Brain pericyte (primary cell): ENCODE results near the gene PIAS4.

ENCODE experiments used
- DNase-seq: peaks from one replicate; pipeline ENCODE4 v3.0.0-alpha.2; 2012; ENCODE audit warnings: low read depth, low spot score

PIAS4 gene

DNA sequence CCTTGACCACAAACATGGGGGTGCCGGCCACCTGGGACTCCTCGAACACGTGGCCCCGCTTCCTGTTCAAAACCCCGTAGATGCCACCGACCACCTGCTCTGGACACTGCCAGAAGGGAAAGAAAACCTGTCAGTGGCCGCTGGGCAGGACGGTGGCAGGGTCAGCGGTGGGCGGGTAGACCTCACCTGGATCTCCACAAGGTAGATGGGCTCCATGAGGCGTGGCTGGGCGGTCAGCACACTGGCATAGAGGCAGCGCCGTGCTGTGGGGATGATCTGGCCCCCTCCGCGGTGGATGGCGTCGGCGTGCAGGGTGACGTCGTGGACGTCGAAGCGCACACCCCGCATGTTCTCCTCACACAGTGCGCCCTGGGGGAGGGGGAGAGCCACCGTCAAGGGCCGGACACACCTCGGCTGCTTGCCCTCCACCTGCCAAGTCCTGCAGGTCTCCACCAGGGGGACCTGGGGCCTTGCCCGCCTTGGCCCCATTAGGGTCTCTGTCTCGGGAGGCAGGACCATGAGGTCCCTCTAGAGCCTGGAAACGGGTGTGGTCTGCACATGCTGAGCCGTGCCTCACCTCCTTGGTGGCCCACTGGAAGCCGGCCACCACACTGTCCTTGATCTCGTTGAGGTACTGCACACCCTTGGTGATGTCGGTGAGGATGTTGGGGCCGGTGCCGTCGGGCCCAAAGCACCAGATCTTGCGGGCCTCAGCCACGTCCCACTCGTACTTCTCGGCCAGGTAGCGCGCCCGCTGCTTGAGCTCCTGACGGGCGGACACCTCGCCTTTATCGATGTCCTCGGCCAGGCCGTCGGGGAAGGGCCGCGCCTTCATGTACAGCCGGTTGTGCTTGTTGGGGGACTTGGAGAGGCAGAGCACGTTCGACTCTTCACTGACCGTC lies 30.0 kb upstream of the PIAS4 start:
- no peak for DNase-seq

DNA sequence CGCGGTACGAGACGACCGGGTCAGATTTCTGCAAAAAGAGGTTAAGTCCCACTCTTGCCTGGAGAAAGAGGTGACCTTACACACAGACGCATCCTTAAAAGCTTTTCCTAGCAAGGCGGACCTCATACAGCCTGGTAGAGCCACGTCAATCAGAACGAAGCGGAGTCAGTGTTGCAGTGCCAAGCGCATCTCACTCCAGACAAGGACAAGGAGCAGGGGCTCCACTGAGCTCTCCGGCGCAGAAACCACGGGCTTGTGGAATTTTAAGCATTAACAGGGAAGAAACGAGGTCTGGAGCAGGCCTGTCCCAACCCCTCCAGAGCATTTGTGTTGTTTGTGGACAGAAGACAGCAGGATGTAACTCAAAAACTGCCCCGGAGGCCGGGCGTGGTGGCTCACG lies 29.4 kb upstream of the PIAS4 start:
- DNase-seq, result no peak

DNA sequence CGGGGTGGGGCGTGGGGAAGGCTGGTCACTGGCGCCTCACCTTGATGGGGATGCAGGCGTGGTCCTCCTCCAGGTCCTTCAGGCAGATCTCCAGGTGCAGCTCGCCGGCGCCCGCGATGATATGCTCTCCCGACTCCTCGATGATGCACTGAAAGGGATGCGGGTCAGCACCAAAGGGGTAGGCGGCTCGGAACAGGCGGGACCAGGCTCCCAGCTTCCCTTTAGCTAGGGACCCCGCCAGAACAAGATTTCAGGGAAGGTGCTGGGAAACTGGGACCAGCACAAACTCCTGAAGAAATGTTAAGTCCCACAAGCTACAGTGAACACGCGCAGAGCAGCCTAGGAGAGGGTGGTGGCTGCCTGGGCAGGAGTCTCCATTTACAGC lies 28.3 kb upstream of the PIAS4 start:
- no peak for DNase-seq

DNA sequence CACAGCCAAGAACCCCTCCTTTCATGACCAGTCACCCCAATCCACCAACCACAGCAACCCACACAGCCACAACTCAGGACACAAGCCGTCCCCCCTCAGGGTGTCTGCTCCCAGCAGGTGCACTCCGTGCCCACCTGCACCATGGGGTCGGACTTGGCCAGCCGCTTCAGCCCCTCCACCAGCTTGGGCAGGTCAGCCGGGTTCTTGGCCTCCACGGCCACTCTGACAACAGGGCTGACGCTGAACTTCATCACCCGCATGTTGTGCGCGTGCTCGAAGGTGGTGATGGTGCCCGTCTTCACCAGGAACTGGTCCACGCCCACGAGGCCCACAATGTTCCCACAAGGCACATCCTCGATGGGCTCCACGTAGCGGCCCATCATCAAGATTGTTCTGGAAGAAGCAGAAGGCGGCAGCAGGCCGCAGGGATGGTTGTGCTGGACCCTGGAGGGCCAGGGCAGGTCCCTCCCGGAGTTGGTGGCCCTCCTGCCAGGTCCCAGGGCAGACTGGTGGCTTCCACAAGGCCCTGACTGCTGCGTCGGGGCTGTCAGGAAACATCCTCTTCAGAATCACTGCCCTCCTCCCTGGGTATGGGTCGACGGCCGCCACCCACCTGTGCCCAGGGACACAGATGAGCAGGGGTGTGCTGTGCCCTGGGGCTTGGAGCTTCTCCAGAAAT lies 27.7 kb upstream of the PIAS4 start:
- DNase-seq, result no peak

DNA sequence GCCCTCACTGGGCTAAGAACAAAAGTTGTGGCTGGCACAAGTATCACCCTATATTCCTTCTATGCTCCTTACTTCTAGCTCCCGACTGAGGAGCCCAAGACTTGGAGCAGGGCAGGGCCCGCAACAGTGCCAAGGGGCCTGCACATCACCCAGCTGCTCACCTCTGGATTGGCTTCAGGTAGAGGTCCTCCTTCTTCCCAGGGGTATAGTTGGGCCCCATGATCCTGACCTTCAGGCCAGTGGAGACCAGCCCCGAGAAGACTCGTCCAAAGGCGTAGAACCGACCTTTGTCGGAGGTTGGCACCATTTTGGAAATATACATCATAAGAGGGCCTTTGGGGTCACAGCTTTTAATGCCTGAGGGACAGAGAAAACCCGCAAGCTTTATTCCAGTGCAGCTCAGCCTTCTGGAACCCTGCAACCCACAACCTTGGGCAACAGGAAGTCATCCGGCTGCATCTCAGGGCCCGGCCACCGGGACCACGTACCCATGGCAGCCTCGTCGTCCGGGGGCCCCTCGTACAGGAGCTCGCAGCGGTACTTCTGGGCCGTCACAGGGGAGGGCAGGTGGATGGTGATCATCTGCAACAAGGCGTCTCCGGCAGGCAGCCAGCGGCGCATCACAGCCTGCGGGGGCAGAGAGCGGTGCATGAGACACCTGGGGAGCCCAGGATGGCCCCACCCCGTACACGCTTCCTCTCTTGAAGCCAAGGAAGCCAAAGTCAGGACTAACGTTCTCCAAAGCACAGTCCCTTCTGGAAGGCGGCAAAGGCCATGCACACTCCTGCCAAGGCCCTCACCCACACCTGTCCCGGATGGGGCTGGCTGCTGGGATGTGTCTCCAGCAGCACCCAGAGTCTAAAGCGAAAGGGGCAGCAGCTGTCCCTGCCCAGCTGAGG lies 26.9 kb upstream of the PIAS4 start:
- no peak for DNase-seq

DNA sequence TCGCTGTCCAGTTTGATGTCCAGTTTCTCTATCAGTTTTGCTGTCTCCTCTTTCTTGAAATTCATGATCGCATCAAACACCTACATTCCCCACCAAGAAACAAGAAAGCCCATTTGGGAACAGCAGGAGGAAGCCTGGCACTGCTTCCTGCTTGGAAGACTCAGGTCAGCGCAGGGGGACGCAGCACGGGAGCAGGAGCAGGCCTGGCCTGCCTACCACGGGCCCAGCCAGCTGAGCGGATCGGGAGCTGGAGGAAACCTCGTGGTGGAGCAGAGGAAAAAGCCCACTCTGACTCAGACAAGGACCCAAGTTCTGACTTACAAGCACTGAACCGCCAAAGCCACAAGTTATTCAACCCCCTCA lies 26.2 kb upstream of the PIAS4 start:
- no peak for DNase-seq

DNA sequence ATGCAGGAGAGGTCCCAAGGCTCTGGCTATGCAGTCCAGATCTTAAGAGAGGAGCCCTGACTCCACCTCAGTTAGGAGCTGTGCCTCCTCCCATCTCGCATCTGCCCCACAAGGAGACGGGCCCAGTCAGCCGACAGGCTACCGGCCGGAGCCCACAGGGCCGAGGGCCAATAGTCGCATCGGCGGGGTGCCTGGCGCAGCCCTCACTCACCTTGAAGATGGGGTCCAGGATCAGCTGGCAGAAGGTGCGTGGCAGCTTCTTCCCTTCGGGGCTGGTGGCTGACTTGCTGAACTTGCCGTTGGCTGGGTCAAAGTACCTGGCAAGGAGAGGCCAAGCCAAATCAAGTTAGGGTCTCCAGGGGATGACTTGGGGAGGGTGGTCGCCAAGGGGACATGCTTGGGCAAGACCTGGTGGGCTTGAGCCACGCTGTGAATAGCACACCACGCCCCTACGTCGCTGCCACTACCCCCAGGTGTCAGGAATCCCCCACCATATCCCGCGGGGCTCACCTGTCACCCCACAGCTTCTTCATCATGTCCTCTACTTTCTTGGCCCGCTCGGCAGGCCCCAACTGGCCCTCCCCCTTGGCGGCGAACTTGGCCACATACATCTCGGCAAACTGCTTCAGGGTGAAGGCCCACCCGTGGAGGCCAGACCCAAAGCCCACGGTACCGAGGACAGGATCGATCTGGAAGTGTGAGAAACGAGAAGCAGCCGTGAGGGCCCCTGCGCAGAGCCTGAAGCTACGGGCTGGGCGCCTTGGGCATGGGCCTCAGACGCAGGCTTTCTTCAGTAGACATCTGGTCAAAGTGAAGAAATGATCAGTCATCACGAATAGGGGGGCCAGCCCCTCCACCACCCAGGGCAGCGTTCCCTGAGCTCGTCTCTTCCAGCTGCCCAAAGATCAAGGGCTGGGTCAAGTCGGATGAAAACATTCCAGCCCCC lies 25.5 kb upstream of the PIAS4 start:
- DNase-seq, result no peak

DNA sequence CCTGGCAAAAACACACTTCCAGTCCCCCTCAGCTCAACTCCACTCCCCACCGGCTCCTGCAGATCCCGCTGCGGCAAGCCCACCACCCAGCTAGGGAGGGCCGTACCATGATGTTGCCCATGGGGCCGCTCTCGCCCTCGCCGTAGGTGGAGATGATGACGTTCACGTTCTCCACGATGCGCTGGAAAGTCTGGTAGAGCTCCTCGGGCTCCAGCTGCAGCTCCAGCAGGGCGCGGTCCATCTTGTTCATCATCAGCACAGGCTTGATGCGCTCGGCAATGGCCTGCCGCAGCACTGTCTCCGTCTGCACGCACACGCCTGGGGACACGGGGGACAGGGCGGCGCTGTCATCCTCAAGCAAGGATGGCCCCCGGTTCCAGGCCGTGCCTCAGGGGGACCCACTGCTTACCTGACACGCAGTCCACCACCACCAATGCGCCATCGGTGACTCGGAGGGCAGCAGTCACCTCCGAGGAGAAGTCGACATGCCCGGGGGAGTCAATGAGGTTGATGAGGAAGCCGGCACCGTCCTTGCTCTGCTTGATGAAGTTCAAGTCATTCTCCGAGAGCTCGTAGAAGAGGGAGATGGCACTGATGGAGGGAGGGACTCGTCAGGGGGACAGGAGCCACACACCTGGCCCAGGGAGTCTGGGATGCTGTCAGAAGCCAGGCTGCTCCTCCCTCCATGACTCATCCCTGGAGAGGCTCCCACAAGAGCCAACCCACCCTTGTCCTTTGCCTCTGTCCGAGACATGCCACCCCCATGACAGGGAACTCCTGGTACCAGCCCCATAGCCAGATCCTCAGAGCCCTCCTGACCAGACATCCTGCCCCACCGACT lies 24.6 kb upstream of the PIAS4 start:
- no peak for DNase-seq

DNA sequence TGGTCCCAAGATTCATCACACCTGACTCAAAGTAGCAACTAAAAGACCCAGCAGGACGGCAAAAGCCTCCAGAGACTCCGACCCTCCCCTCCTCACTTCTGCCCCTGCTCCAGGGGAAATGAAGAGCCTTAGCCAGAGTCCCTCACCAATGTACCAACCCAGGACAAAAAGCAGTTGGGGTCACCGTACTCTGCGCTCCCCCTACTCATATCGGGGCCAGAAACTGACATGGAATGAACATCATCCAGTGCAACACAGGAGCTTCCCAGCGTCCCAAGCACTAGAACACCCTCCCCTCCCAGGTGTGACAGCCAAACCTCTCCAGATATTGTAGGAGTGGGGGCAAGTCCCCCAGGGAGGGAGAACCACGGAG lies 24.0 kb upstream of the PIAS4 start:
- no peak for DNase-seq

DNA sequence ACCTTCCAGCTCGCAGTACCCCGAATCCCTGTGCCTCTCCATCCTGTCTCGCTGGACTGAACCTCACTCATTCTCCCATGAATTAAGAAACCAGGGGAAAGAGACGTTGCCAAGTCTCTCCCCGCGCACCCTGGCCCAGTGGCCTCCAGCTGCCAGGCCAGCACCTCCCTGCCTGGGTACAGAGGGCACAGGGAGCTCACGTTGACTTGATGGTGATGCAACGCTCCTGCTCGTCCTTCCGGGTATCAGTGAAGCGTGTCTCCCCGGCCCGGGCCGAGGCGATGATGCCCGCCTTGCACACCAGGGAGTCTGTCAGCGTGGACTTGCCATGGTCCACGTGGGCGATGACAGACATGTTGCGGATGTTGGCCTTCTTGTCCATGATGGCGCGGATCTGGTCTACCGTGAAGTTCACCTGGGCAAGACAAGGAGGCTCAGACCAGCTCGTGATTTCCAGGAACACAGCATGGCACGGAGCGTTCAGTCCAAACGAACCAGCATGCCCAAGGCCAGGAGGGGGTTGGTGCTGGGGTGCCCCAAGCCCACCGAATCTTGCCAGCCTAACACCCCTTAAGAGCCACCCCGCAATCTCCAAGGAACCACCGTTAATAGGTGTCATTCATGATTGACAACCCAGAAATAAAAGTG lies 23.5 kb upstream of the PIAS4 start:
- no peak for DNase-seq

DNA sequence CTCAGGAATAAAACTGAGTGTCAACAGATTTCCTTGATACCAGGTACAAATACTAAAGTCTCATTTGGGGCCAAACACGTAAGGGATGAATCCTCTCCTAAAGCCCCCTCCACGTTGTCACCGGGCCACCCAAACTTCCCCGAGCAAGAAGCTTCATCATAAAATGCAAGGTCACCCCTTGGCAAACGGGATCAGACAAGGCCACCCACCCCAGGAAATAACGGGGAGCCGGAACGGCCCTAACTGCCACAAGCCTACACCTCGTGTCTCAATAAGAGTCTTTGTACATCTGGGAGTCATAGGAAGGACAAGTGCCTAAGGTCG lies 23.0 kb upstream of the PIAS4 start:
- no peak for DNase-seq

DNA sequence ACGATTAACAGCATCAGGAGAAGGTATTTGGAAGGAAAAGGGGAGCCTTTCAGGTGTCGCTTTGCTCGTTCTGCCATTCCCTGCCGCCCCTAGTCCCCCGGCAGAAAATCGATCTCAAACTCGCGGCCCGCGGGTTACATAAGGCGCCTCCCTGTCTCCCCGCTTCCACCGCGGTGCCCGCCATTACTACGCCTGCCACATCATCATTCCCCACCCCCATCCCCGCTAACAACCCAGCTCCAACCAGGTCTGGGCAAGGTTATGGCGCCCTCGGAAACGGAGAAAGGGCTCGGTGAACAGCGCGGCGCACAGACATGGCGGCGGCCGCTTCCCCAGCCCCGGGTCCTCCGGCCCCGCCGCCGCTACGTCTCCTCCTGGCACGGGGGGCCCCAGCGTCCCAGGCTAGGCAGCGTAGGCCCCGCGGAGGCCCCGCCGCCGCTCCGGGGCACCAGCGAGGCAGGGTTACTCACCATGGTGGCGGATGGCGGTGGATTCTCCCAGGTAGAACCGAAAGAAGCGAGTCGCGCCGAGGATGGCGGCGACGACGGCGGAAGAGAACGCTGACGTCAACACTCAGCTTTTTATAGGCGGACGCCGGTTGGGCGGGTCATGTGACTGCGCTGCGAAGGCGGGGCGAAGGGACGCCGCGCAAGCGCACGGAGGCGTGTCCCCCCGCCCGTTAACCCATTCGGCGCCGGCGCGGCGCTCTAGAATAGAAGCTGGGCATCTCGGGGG lies 22.5 kb upstream of the PIAS4 start, which contains the start of gene EEF2:
Gene EEF2 (minus strand): TSS at position 556 of the 735 bp plus-strand sequence. CDS start 83 bp downstream, at position 473.
- peak; percentile 76 for DNase-seq

DNA sequence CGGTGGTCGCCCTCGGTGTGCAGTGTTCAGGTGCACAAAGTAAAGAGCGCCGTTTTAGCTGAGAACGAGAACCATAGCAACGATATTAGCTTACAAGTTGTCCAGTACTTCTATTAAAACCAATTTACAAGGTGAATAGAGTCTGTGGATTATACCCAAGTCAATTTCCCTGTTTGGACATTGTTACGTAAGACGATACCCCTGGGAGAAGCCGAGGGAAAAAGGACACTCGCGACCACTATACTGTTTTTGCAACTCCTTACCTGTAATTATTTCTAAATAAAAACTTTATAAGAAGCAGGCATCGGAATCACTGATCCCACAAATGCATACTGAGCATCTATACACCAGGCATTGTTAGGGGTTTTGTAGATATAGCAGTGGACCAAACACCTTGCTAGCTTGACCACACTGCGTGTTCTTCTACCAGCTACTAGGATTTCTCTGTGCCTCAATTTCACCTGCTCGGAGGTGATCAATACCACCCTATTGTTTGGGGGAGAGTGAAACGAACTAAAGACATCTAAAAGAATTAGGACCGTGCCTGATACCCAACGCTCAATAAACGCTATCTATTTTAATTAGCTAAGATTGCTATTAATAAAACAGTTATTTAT lies 21.8 kb upstream of the PIAS4 start:
- no peak for DNase-seq

DNA sequence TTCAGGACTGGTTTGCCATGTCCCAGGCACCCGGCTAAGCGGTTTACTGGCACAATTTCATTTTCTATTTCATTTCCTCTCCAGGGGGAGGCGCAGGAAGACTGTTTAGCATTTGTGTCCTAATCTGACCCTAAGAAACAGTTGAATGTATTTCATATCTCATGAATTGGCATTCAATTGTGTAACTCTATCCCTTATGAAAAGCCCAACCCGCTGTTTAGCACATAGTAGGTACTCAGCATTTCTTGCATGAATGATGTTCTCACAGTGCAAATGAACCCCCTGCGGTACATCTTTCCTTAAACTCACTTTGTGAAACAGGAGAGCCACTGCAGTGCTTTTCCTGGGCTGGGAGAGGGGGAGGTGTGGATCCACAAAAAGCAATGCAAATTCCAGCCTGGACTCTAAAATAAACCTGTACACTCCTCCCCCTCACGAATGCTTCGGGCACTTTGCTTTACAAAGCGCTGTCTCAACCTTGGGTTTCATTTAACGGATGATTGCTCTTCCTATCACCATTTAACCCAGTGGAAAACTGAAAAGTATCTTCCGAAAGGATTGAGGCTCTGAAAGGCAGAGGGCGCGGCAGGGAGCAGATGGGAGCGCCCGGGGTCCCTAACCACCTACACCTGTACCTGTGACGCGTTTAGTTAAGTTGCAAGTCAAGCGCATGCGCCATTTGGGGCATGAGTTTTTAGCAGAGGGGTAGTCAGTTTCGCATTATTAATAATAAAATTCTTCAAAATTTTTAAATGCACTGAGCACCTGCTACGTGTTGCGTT lies 21.1 kb upstream of the PIAS4 start:
- no peak for DNase-seq

DNA sequence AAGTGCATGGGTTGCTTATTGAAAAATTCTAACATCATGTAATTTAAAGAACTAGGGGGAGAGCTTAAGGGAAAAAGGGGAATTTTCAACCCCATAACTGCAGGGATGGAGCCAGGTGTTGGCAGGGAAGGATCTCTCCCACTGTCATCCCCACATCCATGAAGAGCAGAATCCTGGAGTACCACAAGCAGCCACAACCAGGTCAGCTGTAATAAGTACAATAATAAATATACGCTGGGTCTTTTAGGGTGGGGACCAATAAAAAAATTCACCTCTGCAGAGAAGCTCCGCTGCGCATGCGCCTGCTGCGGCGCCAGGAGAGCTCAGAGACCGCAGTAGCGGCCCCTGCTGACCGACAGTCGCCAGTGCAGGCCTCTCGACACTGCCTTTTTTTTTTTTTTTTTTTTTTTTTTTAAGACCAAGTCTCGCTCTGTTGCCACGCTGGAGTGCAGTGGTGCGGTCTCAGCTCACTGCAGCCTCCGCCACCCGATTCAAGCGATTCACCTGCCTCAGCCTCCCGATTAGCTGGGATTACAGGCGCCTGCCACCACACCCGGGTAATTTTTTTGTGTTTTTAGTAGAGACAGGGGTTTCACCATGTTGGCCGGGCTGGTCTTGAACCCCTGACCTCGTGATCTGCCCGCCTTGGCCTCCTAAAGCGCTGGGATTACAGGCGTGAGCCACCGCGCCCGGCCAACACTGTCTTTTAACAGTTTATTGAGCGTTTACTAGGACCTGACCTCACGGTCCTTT lies 19.7 kb upstream of the PIAS4 start:
- DNase-seq, result no peak

DNA sequence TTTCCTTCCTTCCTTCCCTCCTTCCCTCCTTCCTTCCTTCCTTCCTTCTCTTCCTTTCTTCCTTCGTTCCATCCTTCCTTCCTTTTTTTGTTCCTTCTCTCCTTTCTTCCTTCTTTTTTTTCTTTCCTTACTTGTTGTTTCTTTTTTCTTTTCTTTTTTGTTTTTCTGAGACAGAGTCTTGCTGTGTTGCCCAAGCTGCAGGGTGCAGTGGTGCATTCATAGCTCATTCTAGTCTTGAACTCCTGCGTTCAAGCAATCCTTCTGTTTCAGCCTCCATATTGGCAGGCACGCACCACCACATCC lies 16.8 kb upstream of the PIAS4 start:
- DNase-seq, result no peak

DNA sequence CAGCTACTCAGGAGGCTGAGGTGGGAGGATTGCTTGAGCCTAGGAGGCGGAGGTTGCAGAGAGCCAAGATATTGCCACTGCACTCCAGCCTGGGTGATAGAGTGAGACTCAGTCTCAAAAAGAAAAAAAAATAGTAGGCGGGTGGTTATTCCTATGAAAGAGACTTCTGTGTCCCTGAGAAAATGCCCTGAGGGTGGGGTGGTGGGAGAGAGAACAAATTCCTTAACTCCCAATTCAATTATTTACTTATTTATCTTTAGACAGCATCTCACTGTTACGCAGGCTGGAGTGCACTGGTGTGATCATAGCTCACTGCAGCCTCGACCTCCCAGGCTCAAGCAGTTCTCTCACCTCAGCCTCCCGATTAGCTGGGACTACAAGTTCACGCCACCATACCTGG lies 11.9 kb upstream of the PIAS4 start:
- no peak for DNase-seq
